ENCODE data around the gene NUPR1. TPM values are rescaled to one million over a fixed set of nuclear protein-coding genes. Genes with fewer than 3 reads are reported as not detected.

Gene NUPR1
- total RNA-seq, 6 experiments from 2014 or later, result 31.9 to 60.3 (median 43.7) TPM

DNA sequence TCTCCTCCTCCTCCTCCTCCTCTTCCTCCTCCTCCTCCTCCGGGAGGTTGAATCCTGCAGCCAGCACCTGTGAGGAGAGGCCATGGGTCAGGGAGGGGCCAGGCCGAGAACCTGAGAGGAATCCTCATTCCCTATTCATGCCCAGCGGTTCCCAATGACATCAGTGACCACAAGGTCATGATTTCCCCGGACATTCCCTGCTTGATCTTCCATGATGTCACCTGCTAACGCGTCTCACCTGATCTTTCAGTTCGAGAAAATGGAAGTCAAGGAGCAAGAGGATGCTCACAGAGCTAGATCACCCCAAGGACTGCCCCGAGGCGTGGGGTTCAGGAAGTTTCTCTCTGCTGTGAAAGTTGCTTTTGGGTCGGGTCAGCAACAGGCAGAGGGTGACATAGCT lies 38.9 kb downstream of the NUPR1 start:
- no peak overlapping the region for H3K4me3 Mint-ChIP-seq

DNA sequence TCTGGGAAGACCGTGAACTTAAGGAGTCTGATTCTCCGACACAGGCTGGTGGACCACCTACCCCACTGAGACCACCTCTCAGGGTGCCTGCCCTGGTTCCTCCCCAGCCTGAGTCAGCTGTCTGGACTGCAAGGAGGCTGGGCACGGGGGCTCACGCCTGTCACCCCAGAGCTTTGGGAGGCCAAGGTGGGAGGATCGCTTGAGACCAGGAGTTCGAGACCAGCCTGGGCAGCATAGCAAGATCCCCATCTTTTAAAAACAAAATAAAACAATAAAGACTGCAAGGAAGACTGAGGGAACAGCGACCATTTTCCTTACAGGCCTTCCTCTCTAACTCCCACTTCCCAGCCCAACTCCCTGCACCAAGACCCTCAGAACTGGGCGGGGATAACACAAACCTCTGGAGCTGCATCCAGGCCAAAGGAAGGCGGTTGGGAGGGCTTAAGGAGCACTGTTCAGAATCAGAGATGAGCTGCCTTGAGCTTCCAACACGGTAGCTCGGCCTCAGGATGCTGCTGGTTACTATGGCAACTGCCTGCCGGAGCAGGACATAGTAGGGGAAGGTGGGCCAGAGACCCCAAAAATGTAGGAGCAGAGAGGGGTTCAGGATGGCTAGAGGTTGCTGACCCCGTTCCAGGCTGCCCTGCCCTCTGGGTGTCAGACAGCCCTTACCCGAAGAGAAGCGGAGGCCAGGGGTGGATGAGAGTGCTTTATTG lies 40.0 kb downstream of the NUPR1 start:
- H3K27me3 Mint-ChIP-seq (ENCODE audit: insufficient read depth), result peaks cover 18% of the 10 kb centered on the region
- no peak for DNase-seq
- TF ChIP-seq CTCF (IDR thresholded peaks at IDR 0.05), result no peak
- H3K36me3 Mint-ChIP-seq (ENCODE audit: low read depth), result no peaks in the 10 kb centered on the region
- no peaks in the 10 kb centered on the region for H3K9me3 Mint-ChIP-seq
- no peaks in the 10 kb centered on the region for H3K4me1 Mint-ChIP-seq (ENCODE audit: low read depth)
- H3K27ac Mint-ChIP-seq, result no peak overlapping the region
- H3K4me3 Mint-ChIP-seq, result no peak overlapping the region

More for the DNA sequence above, 38.9 kb downstream of the NUPR1 start:
- H3K27me3 Mint-ChIP-seq (ENCODE audit: insufficient read depth), result peaks cover 19% of the 10 kb centered on the region
- H3K27ac Mint-ChIP-seq, result no peak overlapping the region
- no peak for DNase-seq
- no peaks in the 10 kb centered on the region for H3K9me3 Mint-ChIP-seq
- no peaks in the 10 kb centered on the region for H3K36me3 Mint-ChIP-seq (ENCODE audit: low read depth)
- no peaks in the 10 kb centered on the region for H3K4me1 Mint-ChIP-seq (ENCODE audit: low read depth)
- TF ChIP-seq CTCF (IDR thresholded peaks at IDR 0.05), result no peak

DNA sequence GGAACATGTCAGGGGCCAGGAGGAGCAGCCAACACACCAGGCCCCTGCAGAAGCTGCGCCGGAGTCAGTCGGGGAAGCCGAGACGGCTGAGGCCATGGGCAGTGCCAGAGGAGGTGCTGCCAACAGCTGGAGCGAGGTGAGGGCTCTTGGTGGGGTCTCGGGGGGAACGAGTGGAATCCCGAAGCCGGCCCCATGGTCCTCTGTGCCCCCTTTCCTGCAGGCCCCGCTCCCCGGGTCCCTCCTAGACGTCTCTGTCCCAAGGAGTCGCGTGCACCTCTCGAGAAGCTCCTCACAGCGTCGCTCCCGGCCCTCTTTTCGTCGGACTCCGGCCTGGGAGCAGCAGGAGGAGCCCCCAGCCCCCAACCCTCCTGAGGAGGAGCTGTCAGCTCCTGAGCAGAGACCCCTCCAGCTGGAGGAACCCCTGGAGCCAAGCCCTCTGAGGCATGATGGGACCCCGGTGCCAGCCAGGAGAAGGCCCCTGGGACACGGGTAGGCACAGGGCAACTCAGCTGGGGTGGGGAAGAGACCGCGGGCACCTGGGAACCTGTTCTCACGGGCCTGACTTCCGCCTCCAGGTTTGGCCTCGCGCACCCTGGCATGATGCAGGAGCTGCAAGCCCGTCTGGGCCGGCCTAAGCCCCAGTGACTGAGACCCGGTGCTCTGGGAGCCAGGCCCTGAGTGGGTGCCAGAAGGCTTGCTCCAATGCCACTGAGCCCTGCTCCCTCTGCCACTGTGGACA lies 40.7 kb downstream of the NUPR1 start:
- Mint-ChIP-seq H3K36me3 (ENCODE audit: low read depth) (no peaks in the 10 kb centered on the region), H3K9me3 (no peaks in the 10 kb centered on the region), H3K27ac (no peak overlapping the region), H3K27me3 (ENCODE audit: insufficient read depth) (peaks cover 15% of the 10 kb centered on the region), H3K4me3 (no peak overlapping the region), H3K4me1 (ENCODE audit: low read depth) (no peaks in the 10 kb centered on the region)
- TF ChIP-seq CTCF (IDR thresholded peaks at IDR 0.05), result no peak
- DNase-seq, result no peak

DNA sequence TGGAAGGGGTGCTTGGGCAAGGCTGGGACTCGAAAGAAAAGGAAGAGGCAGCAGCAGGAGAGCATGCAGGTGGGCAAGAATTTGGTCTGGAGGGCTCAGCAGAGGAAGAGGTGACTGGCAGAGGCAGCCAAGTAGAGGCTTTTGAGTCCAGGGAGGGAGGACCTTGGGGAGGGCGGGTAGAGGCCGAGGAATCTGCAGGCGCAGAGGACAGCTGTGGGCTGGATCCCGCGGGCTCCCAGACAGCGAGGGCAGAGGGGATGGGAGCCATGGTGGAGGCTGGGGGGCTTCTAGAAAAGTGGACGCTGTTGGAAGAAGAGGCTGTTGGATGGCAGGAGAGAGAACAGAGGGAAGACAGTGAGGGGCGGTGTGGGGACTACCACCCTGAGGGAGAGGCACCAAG lies 41.4 kb downstream of the NUPR1 start:
- TF ChIP-seq CTCF (IDR thresholded peaks at IDR 0.05), result no peak
- Mint-ChIP-seq H3K36me3 (ENCODE audit: low read depth) (no peaks in the 10 kb centered on the region), H3K27ac (no peak overlapping the region), H3K27me3 (ENCODE audit: insufficient read depth) (peaks cover 15% of the 10 kb centered on the region), H3K4me3 (no peak overlapping the region), H3K9me3 (no peaks in the 10 kb centered on the region), H3K4me1 (ENCODE audit: low read depth) (no peaks in the 10 kb centered on the region)
- no peak for DNase-seq

DNA sequence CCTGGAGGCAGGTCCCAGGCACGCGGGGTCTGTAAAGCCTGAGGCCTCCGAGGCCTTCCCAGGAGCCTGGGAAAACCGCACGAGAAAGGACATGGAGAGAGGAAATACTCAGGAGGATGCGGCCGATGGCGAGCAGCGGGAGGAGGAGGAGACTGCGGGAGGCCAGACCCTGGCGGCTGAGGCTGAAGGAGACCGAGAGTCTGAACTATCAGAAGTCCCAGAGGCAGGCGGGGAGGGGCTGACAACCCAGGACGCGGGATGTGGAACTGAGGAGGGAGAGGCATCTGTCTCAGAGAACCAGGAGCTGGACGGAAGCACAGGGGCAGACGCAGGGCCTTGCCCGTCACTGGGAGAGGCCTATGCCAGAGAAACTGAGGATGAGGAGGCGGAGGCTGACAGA lies 41.9 kb downstream of the NUPR1 start:
- no peak overlapping the region for H3K27ac Mint-ChIP-seq
- H3K9me3 Mint-ChIP-seq, result no peaks in the 10 kb centered on the region
- H3K36me3 Mint-ChIP-seq (ENCODE audit: low read depth), result no peaks in the 10 kb centered on the region
- TF ChIP-seq CTCF (IDR thresholded peaks at IDR 0.05), result no peak
- H3K27me3 Mint-ChIP-seq (ENCODE audit: insufficient read depth), result peaks cover 15% of the 10 kb centered on the region
- no peak overlapping the region for H3K4me3 Mint-ChIP-seq
- no peak for DNase-seq
- H3K4me1 Mint-ChIP-seq (ENCODE audit: low read depth), result no peaks in the 10 kb centered on the region
